GM20000 (cell line): ENCODE data around the gene NEDD9.

Source experiments
- DNase-seq: peaks from one replicate; pipeline ENCODE4 v3.0.0; 2012; ENCODE audit warnings: low spot score
- CTCF ChIP-seq: IDR thresholded peaks from 2 replicates; pipeline ENCODE4 v1.5.1; 2012; ENCODE audit warnings: mild to moderate bottlenecking, control low read depth; ENCODE audit errors: extremely low read depth, missing control alignments

The NEDD9 gene

DNA sequence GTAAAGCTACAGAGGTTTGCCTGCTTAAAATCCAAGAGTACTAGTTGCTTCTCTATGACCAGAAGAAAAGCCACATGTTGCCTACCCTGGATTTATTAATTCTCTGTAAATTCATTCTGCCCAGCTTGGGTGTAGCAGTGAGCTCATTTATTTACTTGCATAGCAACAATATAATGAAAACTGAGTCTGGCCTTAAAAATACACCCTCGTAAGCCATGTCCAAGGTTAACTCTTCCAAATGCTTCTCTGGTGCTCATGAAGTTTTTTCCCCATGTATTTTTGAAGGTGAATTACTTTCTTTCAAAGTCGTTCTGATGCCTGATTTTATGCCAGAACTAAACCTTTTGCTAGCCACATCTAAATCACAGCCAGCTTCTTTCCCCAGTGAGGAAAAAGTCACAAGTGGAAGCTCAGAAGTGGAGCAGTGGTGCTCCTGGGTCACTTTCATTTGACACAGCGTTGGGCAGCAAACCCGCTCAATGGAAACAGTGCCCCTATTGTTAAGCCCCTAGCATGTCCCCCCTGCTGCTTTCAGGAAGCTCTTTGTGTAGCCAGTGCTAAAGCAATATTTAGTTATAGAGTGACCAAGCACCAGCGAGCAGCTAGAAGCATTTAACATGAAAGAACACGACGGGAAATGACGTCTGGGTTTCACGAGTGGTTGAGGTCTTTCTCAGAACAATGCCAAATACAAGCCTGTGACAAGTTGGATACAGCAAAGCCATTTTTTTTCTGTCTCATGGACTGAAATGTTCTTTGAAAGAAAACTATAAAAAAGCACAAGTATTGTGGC lies 29.8 kb downstream of the NEDD9 start:
- TF ChIP-seq CTCF: no peak
- DNase-seq: no peak

DNA sequence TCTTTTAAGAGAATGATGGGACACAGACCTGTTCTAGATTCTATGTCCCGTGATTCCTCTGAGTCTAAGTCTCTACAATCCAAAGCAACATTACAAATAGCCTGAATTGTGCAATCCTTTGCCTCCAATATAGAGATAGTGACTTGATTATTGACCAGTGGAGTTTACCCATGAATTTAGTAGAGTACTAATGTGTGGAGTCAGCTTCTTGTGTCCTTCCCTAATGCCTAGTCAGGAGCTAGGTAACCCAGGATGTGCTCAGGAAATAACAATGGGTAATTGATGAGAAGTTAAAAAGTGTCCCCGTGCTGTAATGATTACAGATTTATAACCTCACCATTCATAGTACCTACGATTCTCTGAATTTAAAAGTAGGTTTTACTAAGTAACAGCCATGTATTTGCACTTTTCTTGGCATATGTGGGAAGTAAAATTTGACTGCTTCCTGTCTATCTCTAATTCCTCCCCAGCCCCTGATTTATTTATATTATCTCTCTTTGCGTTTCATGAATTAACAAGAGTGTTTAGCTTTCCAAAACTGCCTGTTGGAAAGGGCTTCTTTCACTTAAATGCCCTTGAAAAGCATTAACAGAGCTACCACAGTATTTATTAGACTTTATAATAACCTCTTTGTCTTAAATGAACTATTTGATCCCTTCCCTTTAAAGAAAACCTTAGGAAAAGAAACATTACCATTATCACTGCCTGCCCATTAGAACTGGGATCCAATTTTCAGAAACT lies 30.5 kb downstream of the NEDD9 start:
- DNase-seq: no peak
- no peak for TF ChIP-seq CTCF

- no peak for DNase-seq
- TF ChIP-seq CTCF: no peak
Measured at GRCh38 chr6:11201015-11201414, 31.5 kb downstream of the NEDD9 start.

DNA sequence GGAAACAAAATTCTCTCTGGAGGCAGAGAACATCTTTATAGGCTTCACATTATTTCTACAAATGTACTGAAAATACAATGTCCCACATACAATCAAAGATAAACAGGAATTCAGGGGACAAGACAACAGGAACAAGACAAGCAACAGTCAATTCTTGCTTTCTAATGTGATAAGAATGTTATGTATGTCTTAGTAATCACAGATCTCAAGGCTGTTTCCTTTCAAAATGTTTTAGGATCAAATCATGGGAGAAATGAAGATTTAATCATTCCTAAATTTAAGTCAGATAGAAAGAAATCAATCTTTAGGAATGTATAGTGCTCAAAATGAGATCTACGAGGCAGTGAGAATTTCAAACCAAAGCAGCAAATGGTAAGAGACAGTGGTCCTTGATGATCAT lies 32.1 kb downstream of the NEDD9 start:
- DNase-seq: no peak
- no peak for TF ChIP-seq CTCF

- no peak for TF ChIP-seq CTCF
Measured at GRCh38 chr6:11198663-11199603, 33.5 kb downstream of the NEDD9 start.

GRCh38 chr6:11197850-11198249 lies 34.6 kb downstream of the NEDD9 start:
- no peak for TF ChIP-seq CTCF
- no peak for DNase-seq

More at GRCh38 chr6:11198663-11199603, 33.5 kb downstream of the NEDD9 start:
- no peak for DNase-seq
